HT-29 (cell line): ENCODE data around the gene TULP1. TPM values are rescaled to one million over a fixed set of nuclear protein-coding genes. Genes with fewer than 3 reads are reported as not detected.

ENCODE experiments used
- DNase-seq: peaks from one replicate; pipeline ENCODE4 v3.0.0-alpha.2; 2015; ENCODE audit warnings: low spot score
- total RNA-seq: library from RNA; depleted of rRNA; stranded (reverse); fragments of >200 nt; shearing (Covaris generic); gene quantifications from 2 replicates; pipeline ENCODE4 v1.2.3, GENCODE V29; 2014

TULP1 gene
- total RNA-seq, 1 experiment from 2014 or later = 0.48 TPM

DNA sequence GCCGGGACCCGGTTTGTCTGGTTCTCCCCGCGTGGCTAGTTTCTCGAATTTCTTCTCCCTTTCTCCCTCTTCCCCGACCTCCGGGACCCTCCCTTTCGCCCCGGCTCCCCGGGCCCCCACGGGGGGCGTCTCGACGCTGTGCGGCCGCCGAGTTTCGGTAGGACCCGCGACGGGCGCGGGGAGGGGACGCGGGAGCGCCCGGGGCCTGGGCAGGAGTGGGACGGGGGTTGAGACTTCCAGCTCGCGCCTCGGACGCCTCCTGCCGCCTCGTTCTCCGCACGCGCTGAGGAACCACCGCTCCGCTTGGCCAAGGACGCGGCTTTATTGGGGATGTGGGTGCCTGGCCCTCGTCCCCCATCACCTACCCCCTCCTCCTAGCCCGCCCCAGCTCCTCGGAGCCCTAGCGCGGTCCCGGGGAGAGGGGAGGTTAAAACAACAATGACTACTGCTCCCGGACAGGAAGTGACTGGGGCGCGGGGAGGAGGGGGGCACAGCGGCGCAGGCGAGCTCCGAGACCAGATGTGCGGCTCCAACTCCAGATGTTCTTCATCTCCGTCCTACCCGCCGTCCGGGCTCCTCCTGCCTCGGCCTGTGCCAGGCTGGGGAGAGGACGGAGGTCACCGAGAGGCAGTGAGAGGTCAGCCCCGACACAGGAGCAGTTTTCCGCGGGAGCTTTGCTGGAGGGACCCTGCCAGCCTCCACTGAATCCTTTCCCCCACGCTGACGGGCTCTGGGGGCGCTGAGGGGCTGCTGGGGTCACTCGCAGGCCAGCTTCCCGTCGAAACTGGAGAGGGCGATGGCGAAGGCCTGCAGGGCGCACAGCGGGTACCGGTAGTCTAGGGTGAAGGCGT lies 14.9 kb downstream of the TULP1 start:
- DNase-seq = peak; percentile 62

DNA sequence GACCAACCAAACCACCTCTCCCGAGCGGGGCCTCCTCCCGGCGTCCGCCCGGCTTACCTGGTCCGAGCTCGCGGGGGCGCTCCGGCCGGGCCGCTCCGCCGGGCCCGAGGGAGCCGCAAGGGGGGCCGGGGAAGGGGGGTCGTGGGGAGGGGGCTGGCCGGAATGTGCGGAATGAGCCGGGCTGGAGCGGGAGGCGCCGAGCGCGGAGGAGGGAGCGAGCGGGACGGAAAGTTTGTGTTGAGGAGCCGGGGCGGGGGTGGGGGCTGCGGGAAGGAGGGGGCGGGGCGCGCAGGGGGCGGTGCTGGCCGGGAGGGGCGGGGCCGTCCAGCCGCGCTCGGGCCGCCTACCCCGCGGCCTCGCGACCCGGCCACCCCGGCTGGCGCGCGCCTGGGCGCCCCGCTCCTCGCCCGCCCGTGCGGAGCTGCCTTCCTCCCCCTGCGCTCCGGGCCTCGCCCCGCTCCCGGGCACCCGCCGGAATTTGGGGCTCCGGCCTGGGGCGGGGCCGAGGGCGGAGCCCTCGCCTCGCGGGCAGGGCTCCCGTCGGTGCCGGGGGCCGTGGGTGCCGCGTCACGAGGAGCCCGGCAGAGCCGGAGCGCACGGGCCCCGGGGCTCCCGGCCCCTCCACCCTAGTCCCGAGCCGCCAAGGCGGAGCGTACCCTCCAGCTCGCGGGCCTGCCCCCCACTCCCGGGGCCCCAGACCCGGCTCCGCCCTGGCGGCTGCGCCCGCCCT lies 15.7 kb downstream of the TULP1 start, which contains the start of gene TEAD3:
Gene TEAD3, minus strand, starts transcription at position 239 of the 730 bp plus-strand sequence.
- peak; percentile 86 for DNase-seq

DNA sequence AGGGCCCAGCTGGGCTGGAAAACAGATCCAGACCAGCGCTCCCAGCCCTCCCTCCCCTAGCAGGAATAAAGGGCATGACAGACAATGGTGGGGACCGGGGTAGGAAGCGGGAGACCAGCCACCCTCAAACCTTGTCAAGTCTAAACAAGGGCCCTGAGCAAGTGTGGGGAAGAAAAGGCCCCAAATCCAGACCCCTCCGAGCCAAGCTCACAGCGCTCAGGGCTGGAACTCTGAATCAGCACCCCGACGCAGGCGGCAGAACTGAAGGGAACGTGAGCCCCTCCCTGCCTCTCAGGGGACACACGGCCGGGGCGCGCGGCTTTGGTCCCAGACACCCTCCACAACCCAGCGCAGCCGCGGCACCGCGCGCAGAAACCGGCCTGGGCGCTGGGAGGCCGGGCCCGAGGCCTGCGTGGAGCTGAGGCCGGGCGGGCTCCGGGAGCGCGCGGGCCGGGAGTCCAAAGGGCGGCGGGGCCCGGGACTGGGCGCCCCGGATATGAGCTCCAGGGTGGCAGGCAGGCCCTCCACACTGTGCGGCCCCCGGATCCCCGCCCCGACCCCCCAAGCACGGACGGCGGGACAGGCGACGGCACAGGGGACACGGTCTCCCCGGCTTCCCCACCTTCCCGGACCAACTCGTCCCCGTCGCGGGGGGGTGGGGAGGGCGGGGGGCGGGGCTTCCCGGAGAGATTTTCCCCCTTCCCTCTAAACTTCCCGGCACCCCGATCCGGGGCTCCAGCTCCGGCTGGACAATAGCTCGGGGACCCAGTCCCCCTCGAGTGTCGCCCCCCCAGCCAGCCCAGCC lies 16.5 kb downstream of the TULP1 start:
- peak; percentile 49 for DNase-seq

DNA sequence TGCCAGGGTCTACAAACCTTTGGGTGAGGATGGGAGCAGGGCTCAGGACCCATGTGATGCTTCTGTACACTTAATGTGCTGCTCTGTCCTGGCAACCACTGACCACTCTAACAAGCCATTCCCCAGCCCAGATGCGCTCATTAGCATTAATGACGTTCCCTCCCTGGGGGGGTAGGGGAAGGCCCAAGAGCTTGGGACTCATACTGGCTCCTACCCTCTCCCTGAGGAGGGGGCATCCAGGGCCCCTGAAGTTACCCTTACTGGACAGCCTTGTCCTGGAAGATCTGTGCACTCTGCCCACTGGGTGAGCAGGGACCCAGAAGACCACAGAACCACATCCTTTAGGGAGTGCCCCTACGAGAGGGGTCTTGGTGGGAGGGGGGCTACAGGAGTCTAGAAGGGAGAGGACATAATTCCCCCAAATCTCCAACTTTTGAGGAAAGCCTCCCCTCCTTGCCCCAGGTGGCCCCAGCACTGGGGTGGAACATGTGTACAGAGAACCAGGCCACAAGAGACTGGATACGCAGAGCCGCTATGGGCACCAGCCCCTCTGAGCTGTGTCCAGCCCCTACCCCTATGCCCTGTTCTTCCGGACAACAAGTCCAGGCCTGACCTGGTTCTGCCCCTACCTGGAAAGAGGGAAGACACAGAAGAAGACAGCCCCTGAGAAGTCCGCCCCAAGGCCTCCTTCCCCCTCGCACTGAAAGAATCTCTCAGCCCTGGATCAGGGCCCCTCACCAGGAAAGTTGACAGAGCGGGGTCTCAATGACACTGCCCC lies 17.2 kb downstream of the TULP1 start:
- DNase-seq = no peak

DNA sequence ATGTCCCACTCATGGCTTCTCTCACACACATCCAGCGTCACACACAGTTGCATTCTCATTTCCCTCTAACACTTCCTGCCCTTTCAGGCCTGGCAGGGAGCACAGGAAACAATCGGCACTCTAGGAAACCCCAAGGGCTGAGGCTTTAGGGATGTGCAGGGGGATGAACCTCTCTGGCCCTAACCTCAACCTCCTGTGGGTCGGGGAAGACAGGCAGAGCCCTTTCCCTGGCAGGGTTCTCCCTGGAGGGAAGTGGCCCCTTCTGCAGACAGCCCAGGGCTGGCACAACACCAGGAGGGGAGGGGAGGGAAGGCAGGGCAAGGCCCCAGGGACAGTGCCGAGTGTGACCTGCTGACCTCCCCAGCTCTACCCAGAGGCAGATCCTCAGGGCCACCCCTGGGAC lies 18.5 kb downstream of the TULP1 start:
- DNase-seq = no peak

DNA sequence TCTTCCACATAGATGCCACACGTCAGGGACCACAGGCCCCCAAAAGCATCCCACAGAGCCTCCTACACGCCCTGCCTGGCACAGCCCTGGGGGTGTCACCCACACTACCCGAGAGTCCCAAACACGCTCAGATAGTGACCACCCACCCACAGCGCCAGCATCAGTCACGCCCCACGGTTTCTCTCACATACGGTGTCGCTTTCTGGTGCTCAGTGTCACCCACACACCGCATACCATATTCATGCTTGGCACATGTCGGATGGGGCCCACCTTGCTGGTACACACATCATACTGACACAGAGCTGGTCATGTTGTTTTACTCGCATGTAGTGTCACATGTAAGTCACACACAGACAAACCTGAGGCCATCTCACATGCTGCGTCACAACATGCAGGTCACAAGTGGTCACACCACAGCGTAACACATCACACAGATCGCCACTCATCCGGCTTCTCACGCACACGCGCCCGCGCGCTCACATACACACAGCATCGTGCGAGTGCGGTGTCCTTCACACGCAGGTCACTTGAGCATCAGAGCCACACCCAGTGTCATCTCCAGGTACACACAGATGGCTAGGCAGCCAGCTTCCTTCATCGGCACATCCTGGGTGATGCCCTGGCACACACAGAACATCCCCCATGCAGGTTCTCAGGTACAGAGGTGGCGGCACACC lies 19.3 kb downstream of the TULP1 start:
- DNase-seq = no peak

DNA sequence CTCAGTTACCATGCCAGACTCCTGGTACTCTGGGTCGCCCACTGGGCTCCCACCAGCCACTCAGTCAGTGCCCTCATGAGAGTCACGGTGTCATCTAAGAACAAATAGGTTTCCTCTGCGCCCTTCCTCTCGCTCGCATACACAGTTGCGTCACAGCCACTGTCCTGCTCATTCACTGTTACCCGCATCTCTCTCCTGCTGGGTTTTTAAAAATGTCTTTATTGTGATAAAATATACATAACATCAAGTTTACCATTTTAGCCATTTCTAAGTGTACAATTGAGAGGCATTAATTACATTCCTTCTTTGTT lies 19.8 kb downstream of the TULP1 start:
- DNase-seq = no peak

DNA sequence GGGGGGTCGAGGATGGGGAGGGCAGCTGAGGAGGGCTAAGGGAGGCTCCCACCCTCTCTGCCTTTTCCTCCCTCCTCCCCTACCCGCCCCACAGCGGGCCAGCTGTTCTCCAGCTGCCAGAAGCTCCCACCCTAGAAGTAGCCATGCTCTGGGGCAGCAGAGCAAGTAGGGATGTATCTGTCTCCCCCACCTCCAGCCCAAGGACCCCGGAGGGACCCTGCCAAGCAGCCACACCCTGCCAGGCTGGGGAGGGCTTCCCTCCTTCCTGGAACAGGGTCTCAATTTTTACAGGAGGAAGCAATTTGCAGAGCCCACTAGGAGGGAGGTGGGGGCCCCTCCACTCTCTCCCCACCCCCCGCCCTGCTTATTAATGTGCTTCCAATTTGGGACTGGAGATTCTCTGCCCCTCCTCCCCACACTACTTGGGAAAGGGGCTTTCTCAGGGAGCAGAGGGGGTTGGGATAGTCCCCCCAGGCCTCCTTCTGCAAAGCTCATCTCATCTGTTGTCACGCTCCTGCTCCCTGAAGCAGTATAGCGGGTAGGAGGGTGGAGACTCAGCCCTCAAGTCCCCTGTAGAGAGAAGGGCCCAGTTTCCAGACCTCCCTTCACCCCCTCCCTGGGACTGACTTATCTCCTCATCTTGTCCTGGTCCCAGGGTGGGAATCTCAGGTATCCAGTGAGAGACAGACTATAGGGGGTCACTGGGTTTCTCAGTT lies 20.3 kb downstream of the TULP1 start:
- no peak for DNase-seq

DNA sequence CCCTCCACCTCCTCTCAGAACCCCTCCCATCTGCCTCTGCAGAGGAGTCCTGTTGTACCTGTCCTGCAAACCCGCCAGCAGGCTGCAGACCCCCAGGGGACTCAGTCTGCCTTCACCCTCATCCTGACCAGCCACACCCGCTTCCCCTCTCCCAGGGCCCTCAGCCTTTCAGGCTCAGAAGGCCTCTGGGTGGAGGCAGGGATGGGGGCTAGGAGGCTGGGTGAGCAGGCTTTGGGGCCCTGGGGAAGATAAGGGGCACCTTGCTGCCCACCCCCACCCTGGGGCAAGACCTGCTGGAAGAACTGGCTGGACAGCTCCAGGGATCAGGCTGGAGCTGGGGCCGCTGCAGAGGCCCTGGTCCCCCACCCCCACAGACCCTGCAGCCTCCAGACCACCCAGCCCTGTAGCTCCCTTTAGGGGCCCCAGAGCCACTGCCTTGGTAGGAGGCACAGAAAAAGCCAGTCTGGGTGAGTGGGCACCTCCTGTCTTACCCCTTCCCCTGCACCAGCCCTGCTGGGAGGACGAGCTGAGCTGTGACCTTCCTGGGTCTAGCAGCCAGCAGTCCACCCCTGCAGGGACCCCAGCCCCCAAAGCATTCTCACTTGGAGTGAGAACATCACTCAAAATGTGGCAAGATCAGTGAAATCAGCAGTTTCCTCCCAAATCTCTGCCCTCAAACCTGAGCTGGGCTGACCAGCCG lies 21.0 kb downstream of the TULP1 start:
- DNase-seq = no peak

DNA sequence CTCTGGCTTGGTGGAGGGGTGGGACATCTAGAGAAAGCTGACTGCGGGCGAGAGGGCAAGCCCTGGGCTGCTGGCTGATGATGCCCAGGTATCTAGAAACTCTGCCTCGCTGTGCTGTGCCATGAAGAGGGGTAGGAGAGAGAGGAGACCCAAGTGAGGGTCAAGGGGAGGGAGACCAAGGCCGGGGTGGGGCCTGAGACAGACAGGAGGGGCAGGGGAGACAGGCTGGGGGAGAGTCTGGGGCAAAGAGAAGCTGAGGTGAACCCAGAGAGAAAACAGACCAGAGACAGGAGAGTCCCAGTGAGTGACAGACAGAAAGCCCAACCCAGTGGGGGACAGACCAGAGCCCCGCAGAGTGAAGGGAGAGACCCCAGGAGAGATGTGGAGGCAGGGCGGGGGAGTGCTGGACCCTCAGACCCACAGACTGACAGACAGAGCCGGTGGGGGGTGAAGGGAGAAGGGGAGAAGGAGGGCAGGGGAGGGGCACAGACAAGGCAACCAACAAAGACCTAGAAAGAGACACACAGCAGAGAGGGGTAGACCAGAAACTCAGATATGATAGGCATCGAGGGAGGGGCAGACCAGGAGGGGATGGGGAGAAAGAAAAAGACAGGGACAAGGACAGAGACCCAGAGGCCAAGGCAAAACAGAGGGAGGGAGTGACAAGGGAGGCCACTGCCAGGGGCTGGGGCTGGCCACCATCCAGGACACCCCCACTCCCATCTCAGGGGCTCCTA lies 21.7 kb downstream of the TULP1 start:
- no peak for DNase-seq

DNA sequence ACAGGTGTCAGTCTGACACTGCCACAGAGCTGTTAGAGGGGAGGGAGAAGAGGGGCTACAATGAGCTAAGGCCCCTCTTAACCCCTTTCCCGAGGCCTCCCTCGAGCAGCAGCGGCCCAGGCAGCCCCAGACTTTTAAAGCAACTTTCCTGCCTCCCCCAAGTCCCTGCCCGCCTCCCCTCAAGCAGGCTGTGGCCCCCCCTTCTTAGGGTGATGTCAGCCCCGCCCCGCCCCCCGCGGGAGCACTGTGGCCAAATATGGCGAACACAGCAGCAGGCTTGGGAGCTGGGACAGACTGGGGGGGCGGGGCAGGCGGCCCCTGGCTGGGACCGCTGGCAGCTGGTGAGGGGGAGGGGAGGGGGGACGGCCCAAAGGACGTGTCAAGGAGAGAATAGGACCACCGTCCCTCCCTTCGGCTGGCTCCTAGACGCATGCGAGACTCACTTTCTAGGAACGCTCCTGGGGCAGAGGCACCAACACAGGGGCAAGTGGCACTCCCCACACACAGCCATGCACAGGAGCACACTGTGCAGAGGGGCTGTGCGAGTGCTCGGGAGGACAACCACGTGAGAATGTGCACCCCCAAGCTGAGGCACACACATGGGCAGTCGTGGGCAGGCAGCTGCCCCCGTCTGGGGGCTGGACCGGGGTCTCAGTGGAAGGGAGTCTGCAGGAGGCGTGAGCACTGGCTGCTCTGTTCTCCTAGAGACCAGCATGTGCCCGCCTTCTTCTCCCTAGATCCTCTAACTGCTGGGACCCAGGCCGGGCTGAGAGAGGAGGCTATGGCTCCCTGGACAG lies 22.5 kb downstream of the TULP1 start:
- DNase-seq = no peak

DNA sequence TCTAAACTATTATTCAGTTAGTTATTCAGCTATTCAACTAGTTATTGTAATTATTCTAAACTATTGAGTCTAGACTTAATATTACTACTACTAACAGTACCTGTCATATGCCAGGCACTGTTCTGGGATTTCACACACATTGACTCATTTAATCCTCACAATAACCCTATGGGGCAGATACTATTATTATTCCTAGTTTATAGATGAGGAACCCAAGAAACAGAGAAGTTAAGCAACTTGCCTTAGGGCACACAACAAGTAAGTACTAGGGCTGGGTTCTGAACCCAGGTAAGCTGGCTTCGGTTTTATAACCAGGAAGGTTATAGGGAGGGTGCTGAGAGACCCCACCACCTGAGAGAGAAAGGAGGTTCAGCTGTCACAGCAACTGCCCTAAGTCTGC lies 23.6 kb downstream of the TULP1 start:
- no peak for DNase-seq

DNA sequence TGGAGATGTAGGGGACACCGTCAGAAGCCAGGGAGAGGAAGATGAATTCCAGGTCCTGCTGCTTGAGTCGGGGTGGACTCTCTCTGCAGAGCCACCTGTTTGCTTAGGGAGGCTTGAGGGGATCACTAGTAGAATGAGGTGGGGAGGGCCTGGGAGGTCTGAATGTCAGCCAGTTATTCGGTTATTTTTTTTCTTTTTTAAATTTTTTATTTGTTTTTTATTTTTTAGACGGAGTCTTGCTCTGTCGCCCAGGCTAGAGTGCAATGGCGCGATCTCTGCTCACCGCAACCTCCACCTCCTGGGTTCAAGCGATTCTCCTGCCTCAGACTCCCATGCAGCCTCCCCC lies 24.2 kb downstream of the TULP1 start:
- DNase-seq = no peak

DNA sequence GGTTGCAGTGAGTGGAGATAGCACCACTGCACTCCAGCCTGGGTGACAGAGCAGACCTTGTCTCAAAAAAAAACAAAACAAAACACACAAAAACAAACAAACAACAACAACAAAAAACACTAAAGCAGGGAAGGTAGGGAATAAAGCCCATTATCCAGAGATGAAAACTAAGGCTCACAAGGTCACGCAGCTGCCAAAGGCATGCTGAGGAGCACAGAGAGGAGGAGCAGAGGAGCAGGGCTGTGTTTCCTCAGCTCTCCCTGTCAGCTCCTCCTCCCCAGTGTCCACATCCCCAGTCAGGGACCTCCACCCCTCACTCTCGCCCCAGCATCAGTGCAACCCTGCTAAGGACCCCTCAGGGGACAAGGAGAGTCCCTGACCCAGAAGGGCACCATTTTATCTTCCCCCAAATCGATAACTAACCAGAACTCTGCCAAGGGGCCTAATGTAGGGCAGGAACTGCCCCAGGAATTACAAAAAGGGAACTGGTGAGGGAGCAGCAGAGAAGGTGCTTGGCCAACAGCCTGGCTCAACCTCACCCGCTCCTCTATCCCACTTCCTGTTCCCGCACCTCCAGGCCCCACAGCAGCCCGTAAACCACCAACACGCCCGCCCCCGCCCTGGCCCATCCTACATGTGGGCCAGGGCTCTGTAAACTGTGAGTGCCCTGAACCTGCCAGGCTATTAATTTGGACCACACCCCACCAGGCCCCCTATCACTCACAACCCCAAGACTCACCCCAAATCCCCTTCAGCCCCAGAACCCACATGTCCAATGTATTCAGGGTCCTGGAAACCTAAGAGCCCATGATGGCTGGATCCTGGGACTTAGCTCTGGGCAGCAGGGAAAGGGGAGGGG lies 24.8 kb downstream of the TULP1 start:
- DNase-seq = peak; percentile 81

DNA sequence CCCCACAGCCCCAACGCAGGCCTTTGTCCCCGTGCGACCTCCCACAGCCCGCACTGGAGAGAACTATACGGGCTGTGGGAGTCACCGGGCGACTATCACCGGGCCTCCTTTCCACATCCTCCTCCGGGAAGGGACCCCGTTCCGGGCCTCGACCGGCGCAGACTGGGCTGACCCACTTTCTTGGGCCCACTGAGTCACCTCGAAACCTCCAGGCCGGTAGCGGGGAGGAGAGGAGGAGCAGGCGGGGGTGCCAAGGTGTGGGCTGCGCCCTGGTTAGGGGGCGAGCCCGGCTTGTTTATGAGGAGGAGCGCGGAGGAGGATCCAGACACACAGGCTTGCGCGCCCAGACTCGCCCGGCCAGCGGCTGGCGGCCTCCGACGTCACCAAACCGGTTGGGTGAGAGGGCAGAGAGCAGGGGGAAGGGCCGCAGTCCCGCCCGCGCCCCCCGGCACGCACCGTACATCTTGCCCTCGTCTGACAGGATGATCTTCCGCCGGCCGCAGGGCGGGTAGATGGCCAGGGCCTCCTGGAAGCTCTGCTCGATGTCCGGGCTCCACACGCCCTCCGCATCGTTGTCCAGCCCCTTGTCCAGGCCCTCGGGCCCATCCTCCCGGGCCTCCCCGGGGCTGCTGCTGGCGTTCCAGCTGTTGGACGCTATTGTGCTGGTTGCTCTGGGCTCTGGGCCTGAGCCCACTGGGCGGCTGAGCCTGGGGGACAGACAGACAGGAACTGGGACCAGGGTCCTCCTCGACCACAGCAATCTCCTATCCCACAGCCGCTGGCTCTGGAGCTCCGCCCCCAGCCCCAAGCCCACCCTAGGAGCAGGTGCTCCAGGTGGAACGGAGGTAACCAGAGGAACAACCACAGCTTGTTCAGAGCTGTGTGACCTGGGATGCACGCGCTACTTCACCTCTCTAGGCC lies 26.4 kb downstream of the TULP1 start:
- DNase-seq = peak; percentile 94

DNA sequence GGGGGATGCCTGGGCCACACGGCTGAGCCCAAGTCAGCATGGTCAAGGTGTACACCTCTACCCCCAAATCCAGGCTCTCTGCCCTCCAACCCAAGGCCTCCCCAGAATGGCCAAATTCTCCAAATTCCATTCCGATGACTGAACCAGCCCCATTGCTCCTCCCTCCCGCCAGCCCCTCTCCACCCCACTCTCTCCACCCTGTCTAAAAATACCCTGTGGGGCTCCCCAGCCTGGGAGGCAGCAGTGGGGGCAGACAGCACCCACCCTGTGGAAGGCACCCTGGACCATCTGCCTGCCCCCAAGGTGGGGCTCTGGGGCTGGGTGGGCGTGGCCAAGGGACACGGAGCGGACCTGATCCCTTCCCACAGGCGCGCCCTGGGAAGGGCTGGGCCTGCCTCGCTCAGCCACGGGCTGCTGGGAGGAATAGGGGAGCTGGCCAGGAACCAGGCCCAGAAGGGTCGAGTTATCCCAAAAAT lies 27.3 kb downstream of the TULP1 start:
- DNase-seq = peak; percentile 65
